Uterus (tissue), 2 donors: ENCODE data around the gene COL15A1.

ENCODE experiments used
- CTCF ChIP-seq, 4 experiments: fragments of 200-600 bp in 2 of 4; fragments of 450-650 bp in 2 of 4; sonication (generic) in 2 of 4; IDR thresholded peaks; one replicate each; pipeline ENCODE4 v1.5.1; 2016 to 2019; ENCODE audit warnings: antibody characterized with exemption in 4 of 4, mild to moderate bottlenecking in 2 of 4, moderate library complexity in 1 of 4
- POLR2A ChIP-seq, 2 donors: fragments of 450-650 bp; IDR thresholded peaks; one replicate each; pipeline ENCODE4 v1.6.1; 2016; ENCODE audit warnings: antibody characterized with exemption in 2 of 2, mild to moderate bottlenecking in 1 of 2, moderate library complexity in 1 of 2

GRCh38 chr9:99044827-99045226, 101.1 kb downstream of the COL15A1 start:
- TF ChIP-seq POLR2A (IDR thresholded peaks at IDR 0.05) (no peak), CTCF (IDR thresholded peaks at IDR 0.05) (no peak)
